Measurements from ENCODE around the gene BORCS6. TPM values are rescaled to one million over a fixed set of nuclear protein-coding genes. Genes with fewer than 3 reads are reported as not detected.
A peak's percentile ranks its signal among the peaks of the same experiment; 100 is the strongest.

Gene BORCS6
- total and polyA plus RNA-seq, 2 donors from 2014 or later: 8.6 to 15.4 TPM

DNA sequence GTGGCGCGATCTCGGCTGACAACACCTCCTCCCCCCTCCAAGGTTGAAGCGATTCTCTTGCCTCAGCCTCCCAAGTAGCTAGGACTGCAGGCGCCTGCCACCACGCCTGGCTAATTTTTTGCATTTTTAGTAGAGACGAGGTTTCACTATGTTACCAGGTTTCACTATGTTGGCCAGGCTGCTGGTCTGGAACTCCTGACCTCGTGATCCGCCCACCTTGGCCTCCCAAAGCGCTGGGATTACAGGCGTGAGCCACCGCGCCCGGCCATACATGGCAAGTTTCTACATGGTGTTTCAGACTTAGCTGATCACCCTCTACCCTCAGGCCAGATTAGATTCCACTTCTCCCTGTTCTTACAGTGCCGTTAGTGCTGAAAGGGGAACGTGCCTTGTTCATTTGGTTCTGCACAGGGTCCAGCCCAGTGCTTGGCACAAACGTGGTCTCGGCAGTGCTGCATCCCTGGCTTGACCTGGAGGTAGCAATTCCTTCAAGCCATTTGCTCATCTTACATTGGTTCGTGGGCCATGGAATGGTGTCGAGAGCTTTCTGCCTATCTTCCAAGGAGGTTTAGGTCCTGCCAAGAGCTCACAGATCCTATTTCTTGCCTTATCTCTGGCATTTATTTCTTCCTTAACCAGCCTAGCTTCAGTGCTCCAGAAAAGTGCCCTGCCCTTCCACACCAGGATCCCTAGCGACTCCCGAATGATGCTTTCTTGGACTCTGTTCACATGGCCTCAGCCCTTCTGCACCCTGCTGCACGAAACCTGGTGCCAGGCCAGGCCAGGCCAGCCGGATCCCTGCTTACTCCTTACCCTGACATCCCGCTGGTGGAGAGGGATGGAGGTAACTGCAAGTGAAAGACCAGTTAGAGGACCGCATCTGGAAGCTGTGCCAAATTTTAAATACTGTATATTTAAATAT is 35.2 kb upstream of the BORCS6 start:
- FAIRE-seq: no peak

DNA sequence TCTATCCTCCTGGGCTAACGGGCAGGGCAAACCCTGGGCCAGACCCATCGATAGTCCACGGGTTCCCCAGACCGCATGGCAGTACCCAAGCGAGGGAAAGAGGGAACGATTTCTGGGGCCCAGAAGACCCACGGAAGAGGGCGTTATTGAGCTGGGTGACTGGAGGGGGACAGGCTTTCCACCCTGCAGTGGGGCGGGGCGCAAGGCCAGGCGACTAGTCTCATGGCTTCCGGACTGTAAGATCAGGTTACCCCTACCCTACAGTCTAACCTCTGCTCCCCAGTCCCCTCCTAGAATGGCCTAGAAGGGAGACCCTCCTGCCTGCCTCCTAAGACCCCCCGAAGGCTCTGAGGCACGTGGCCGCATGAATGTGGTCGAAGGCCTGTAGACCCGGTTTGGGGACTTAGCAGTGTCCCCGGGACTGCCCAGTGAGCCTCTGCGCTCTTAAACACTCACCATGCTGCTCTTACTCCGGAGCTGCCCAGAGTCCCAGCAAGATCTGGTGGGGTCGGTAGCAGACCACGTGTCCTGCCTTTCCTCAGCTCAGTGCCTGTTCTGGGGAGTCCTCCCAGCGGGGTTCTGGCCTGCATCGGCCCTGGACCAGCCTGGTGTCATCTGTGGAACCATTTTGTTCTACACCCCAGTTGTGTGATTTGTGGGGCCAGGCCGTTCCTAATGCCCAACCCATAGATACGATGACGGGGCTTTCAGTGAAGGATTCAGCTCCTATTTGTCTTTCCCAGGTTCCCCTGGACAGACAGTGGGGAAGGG is 33.6 kb upstream of the BORCS6 start:
- TF ChIP-seq, protein P1, sequence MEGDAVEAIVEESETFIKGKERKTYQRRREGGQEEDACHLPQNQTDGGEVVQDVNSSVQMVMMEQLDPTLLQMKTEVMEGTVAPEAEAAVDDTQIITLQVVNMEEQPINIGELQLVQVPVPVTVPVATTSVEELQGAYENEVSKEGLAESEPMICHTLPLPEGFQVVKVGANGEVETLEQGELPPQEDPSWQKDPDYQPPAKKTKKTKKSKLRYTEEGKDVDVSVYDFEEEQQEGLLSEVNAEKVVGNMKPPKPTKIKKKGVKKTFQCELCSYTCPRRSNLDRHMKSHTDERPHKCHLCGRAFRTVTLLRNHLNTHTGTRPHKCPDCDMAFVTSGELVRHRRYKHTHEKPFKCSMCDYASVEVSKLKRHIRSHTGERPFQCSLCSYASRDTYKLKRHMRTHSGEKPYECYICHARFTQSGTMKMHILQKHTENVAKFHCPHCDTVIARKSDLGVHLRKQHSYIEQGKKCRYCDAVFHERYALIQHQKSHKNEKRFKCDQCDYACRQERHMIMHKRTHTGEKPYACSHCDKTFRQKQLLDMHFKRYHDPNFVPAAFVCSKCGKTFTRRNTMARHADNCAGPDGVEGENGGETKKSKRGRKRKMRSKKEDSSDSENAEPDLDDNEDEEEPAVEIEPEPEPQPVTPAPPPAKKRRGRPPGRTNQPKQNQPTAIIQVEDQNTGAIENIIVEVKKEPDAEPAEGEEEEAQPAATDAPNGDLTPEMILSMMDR (IDR thresholded peaks at IDR 0.05; ENCODE audit: borderline replicate concordance, extremely low read depth, insufficient read depth): no peak
- peaks cover 0 to 13% (median 5%) of the 10 kb centered on the region in 3 donors for H3K4me1 ChIP-seq (ENCODE audit: control insufficient read depth in 2 of 3, insufficient read depth in 2 of 3, low read depth in 1 of 3, low read length in 3 of 3)
- DNase-seq (peak; percentile 69 to 93 (median 86)), FAIRE-seq (no peak)
- H3K9ac ChIP-seq (ENCODE audit: low read length in 3 of 3): peak overlapping the region; percentile 94 to 99 (median 96)
- peak overlapping the region; percentile 95 to 98 for H3K27ac ChIP-seq (ENCODE audit: low read depth in 2 of 2, low read length in 2 of 2)
- peaks cover under 1 to 12% (median 2%) of the 10 kb centered on the region in 3 donors for H3K36me3 ChIP-seq (ENCODE audit: control insufficient read depth in 2 of 3, insufficient read depth in 3 of 3, low read length in 3 of 3)
- H3K27me3 ChIP-seq (ENCODE audit: control insufficient read depth, insufficient read depth, low read length): no peaks in the 10 kb centered on the region
- no peaks in the 10 kb centered on the region for H3K9me3 ChIP-seq (ENCODE audit: control insufficient read depth in 2 of 3, insufficient read depth in 1 of 3, low read length in 3 of 3)
- intact Hi-C loops (cut with DNase I): no loop called here
- H3K4me3 ChIP-seq (ENCODE audit: low read length in 3 of 3): peak overlapping the region; percentile 79 to 90 (median 81)

More for the DNA sequence above, 35.2 kb upstream of the BORCS6 start:
- H3K9me3 ChIP-seq (ENCODE audit: control insufficient read depth in 2 of 3, insufficient read depth in 1 of 3, low read length in 3 of 3): no peaks in the 10 kb centered on the region
- H3K4me3 ChIP-seq (ENCODE audit: low read length in 3 of 3): no peak overlapping the region
- TF ChIP-seq, protein P1 (IDR thresholded peaks at IDR 0.05; ENCODE audit: borderline replicate concordance, extremely low read depth, insufficient read depth): no peak
- peak in 1 of 5 donors; percentile 60 for DNase-seq
- H3K4me1 ChIP-seq (ENCODE audit: control insufficient read depth in 2 of 3, insufficient read depth in 2 of 3, low read depth in 1 of 3, low read length in 3 of 3): peaks cover 0 to 13% (median 5%) of the 10 kb centered on the region in 3 donors
- intact Hi-C loops (cut with DNase I): no loop called here
- H3K9ac ChIP-seq (ENCODE audit: low read length in 3 of 3): no peak overlapping the region
- peaks cover 4 to 29% (median 15%) of the 10 kb centered on the region in 3 donors for H3K36me3 ChIP-seq (ENCODE audit: control insufficient read depth in 2 of 3, insufficient read depth in 3 of 3, low read length in 3 of 3)
- no peaks in the 10 kb centered on the region for H3K27me3 ChIP-seq (ENCODE audit: control insufficient read depth, insufficient read depth, low read length)
- no peak overlapping the region for H3K27ac ChIP-seq (ENCODE audit: low read depth in 2 of 2, low read length in 2 of 2)

DNA sequence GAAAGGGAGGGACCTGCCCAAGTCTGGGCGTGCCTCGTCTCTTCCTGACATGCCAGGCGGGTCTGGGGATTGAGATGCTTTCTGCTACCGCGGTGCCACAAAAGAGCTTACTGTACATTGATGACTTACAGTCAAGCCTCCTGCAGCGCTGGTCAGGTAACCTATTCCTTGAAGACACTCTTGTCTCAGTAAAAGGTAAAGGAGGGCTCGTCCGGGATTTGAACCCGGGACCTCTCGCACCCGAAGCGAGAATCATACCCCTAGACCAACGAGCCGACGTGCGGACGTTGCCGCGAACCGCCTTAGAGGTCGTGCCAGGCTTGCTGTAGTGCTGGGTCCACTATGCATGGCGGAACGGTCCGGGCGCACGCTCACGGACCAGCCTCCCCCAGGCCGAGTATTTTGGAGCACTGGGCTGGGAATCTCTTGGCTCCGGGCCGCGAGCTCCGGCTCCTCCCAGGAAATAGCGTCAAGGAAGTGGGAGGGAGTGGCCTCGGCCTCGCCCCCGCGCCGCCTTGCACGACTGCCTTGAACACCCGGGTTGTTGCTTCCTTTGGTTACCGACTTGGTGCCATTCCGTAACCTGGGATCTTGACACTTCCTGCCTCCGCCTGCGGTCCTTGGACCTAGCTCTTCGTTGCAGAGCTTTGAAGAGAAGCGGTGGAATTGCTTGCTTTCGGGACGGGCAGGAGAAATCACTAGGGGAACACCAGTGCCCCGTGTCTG is 32.8 kb upstream of the BORCS6 start:
- intact Hi-C loops (cut with DNase I): no loop called here
- Histone ChIP-seq H3K9me3 (ENCODE audit: control insufficient read depth in 2 of 3, insufficient read depth in 1 of 3, low read length in 3 of 3) (no peaks in the 10 kb centered on the region), H3K4me1 (ENCODE audit: control insufficient read depth in 2 of 3, insufficient read depth in 2 of 3, low read depth in 1 of 3, low read length in 3 of 3) (peaks cover 0 to 13% (median 5%) of the 10 kb centered on the region in 3 donors), H3K4me3 (ENCODE audit: low read length in 3 of 3) (peak overlapping the region; percentile 79 to 90 (median 81)), H3K27ac (ENCODE audit: low read depth in 2 of 2, low read length in 2 of 2) (peak overlapping the region; percentile 95 to 98), H3K36me3 (ENCODE audit: control insufficient read depth in 2 of 3, insufficient read depth in 3 of 3, low read length in 3 of 3) (peaks cover 0 to 5% (median under 1%) of the 10 kb centered on the region in 3 donors), H3K9ac (ENCODE audit: low read length in 3 of 3) (peak overlapping the region; percentile 94 to 99 (median 96)), H3K27me3 (ENCODE audit: control insufficient read depth, insufficient read depth, low read length) (no peaks in the 10 kb centered on the region)
- DNase-seq: peak; percentile 94 to 98 (median 96)
- TF ChIP-seq, protein P1 (IDR thresholded peaks at IDR 0.05; ENCODE audit: borderline replicate concordance, extremely low read depth, insufficient read depth): no peak
- no peak for FAIRE-seq

Measured in kidney (tissue), 14 donors.